SK-N-SH treated with all-trans-retinoic acid at 6 μM for 48 hours (cell line): ENCODE measurements around the gene RAB11FIP4.
"Not testable (repeated sequence)": the region's sequence is repeated elsewhere in the genome, so short reads cannot be mapped to it uniquely, and the experiment has no call there.

Experiments used
- ATAC-seq: fragments of 200-7000 bp; cut with Tn5 transposase; 3 replicates; pipeline ENCODE4 v1.9.1; 2020; ENCODE audit warnings: mild to moderate bottlenecking, moderate library complexity
- ARNTL ChIP-seq: fragments of 450-650 bp; formaldehyde crosslinking; IDR thresholded peaks from 2 replicates; pipeline ENCODE4 v1.5.0; 2020; ENCODE audit warnings: low read depth, mild to moderate bottlenecking, moderate library complexity, borderline replicate concordance
- BACH2 ChIP-seq: fragments of 250-450 bp; sonication (Bioruptor Pico); IDR thresholded peaks from 2 replicates; pipeline ENCODE4 v1.9.0; 2021; ENCODE audit warnings: mild to moderate bottlenecking, borderline replicate concordance
- CSDC2 ChIP-seq: fragments of 250-450 bp; sonication (Bioruptor Pico); IDR thresholded peaks from 2 replicates; pipeline ENCODE4 v1.5.0; 2020; ENCODE audit warnings: mild to moderate bottlenecking, moderate library complexity
- ESRRG ChIP-seq: fragments of 250-450 bp; sonication (Bioruptor Pico); IDR thresholded peaks from 2 replicates; pipeline ENCODE4 v1.6.1; 2021; ENCODE audit warnings: mild to moderate bottlenecking
- GLIS3 ChIP-seq: fragments of 250-450 bp; sonication (Bioruptor Pico); IDR thresholded peaks from 2 replicates; pipeline ENCODE4 v1.5.0; 2020; ENCODE audit warnings: mild to moderate bottlenecking, moderate library complexity
- ISL1 ChIP-seq: fragments of 250-450 bp; sonication (Bioruptor Pico); IDR thresholded peaks from 2 replicates; pipeline ENCODE4 v2.1.2; 2022; ENCODE audit warnings: mild to moderate bottlenecking, moderate library complexity
- OSR1 ChIP-seq: fragments of 250-450 bp; sonication (Bioruptor Pico); IDR thresholded peaks from 2 replicates; pipeline ENCODE4 v1.8.0; 2022; ENCODE audit warnings: moderate library complexity, mild to moderate bottlenecking, inconsistent platforms
- SNAI2 ChIP-seq: fragments of 250-450 bp; sonication (Bioruptor Pico); IDR thresholded peaks from 2 replicates; pipeline ENCODE4 v1.5.0; 2020; ENCODE audit warnings: mild to moderate bottlenecking, moderate library complexity
- TCF4 ChIP-seq: fragments of 250-450 bp; sonication (Bioruptor Pico); IDR thresholded peaks from 2 replicates; pipeline ENCODE4 v1.8.0; 2021; ENCODE audit warnings: mild to moderate bottlenecking, moderate library complexity, borderline replicate concordance
- TOX ChIP-seq: fragments of 250-450 bp; sonication (Bioruptor Pico); IDR thresholded peaks from 2 replicates; pipeline ENCODE4 v1.8.0; 2021; ENCODE audit warnings: mild to moderate bottlenecking, moderate library complexity, borderline replicate concordance
- ZC3H10 ChIP-seq: fragments of 250-450 bp; sonication (Bioruptor Pico); IDR thresholded peaks from 2 replicates; pipeline ENCODE4 v1.5.1; 2021; ENCODE audit warnings: mild to moderate bottlenecking, moderate library complexity
- ZFP30 ChIP-seq: fragments of 450-650 bp; formaldehyde crosslinking; IDR thresholded peaks from 2 replicates; pipeline ENCODE4 v1.5.0; 2022; ENCODE audit warnings: mild to moderate bottlenecking, moderate library complexity
- ZNF565 ChIP-seq: fragments of 450-650 bp; formaldehyde crosslinking; conservative IDR thresholded peaks from 2 replicates; pipeline ENCODE4 v1.5.0; 2020; ENCODE audit warnings: low read depth, mild to moderate bottlenecking, moderate library complexity
- ZNF70 ChIP-seq: fragments of 450-650 bp; formaldehyde crosslinking; IDR thresholded peaks from 2 replicates; pipeline ENCODE4 v1.5.0; 2020; ENCODE audit warnings: mild to moderate bottlenecking, moderate library complexity
- ZNF8 ChIP-seq: fragments of 450-650 bp; formaldehyde crosslinking; IDR thresholded peaks from 2 replicates; pipeline ENCODE4 v1.5.0; 2020; ENCODE audit warnings: mild to moderate bottlenecking, moderate library complexity
- TF ChIP-seq, protein P1 (sequence below): fragments of 250-450 bp; sonication (Bioruptor Pico); IDR thresholded peaks from 2 replicates; pipeline ENCODE4 v1.5.1; 2020; ENCODE audit warnings: low read depth, mild to moderate bottlenecking, moderate library complexity
- TF ChIP-seq, protein P2 (sequence below): fragments of 250-450 bp; sonication (Bioruptor Pico); IDR thresholded peaks from 2 replicates; pipeline ENCODE4 v1.8.0; 2020; ENCODE audit warnings: mild to moderate bottlenecking, moderate library complexity, borderline replicate concordance
- TF ChIP-seq, protein P3 (sequence below): fragments of 250-450 bp; sonication (Bioruptor Pico); IDR thresholded peaks from 2 replicates; pipeline ENCODE4 v1.5.1; 2021; ENCODE audit warnings: mild to moderate bottlenecking, moderate library complexity
- TF ChIP-seq, protein P4 (sequence below): fragments of 250-450 bp; sonication (Bioruptor Pico); IDR thresholded peaks from 2 replicates; pipeline ENCODE4 v1.5.0; 2020; ENCODE audit warnings: mild to moderate bottlenecking, moderate library complexity
- TF ChIP-seq, protein P5 (sequence below): fragments of 250-450 bp; sonication (Bioruptor Pico); IDR thresholded peaks from 2 replicates; pipeline ENCODE4 v1.8.0; 2021; ENCODE audit warnings: low read depth, mild to moderate bottlenecking, moderate library complexity, borderline replicate concordance

Gene RAB11FIP4

DNA sequence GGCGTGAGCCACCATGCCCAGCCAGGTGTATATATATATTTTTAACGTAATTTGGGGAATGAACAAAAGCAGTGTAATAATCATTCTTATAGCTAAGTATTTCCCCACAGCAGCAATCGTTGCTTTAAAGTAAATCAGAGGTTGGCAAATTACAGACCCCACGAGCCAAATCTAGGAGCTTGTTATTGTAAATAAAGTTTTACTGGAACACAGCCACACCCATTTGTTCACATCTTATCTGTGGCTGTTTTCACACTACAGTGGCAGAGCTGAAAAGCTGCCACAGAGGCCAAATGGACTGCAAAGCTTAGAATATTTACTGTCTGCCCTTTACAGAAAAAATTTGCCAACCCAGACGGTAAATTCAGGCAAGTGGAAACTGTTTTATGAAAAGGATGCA lies 50.8 kb downstream of the RAB11FIP4 start:
- no peak for ATAC-seq
- no peak for TF ChIP-seq ZFP30
- TF ChIP-seq ZNF8 (CRISPR knock-in tag) = no peak
- TF ChIP-seq ZNF70 (CRISPR knock-in tag) = no peak
- TF ChIP-seq, protein P1, sequence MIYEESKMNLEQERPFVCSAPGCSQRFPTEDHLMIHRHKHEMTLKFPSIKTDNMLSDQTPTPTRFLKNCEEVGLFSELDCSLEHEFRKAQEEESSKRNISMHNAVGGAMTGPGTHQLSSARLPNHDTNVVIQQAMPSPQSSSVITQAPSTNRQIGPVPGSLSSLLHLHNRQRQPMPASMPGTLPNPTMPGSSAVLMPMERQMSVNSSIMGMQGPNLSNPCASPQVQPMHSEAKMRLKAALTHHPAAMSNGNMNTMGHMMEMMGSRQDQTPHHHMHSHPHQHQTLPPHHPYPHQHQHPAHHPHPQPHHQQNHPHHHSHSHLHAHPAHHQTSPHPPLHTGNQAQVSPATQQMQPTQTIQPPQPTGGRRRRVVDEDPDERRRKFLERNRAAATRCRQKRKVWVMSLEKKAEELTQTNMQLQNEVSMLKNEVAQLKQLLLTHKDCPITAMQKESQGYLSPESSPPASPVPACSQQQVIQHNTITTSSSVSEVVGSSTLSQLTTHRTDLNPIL (CRISPR knock-in tag) = no peak
- no peak for TF ChIP-seq ARNTL (CRISPR knock-in tag)
- TF ChIP-seq, protein P2, sequence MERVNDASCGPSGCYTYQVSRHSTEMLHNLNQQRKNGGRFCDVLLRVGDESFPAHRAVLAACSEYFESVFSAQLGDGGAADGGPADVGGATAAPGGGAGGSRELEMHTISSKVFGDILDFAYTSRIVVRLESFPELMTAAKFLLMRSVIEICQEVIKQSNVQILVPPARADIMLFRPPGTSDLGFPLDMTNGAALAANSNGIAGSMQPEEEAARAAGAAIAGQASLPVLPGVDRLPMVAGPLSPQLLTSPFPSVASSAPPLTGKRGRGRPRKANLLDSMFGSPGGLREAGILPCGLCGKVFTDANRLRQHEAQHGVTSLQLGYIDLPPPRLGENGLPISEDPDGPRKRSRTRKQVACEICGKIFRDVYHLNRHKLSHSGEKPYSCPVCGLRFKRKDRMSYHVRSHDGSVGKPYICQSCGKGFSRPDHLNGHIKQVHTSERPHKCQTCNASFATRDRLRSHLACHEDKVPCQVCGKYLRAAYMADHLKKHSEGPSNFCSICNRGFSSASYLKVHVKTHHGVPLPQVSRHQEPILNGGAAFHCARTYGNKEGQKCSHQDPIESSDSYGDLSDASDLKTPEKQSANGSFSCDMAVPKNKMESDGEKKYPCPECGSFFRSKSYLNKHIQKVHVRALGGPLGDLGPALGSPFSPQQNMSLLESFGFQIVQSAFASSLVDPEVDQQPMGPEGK (CRISPR knock-in tag) = no peak
- TF ChIP-seq OSR1 = no peak
- no peak for TF ChIP-seq BACH2 (CRISPR knock-in tag)
- TF ChIP-seq, protein P3, sequence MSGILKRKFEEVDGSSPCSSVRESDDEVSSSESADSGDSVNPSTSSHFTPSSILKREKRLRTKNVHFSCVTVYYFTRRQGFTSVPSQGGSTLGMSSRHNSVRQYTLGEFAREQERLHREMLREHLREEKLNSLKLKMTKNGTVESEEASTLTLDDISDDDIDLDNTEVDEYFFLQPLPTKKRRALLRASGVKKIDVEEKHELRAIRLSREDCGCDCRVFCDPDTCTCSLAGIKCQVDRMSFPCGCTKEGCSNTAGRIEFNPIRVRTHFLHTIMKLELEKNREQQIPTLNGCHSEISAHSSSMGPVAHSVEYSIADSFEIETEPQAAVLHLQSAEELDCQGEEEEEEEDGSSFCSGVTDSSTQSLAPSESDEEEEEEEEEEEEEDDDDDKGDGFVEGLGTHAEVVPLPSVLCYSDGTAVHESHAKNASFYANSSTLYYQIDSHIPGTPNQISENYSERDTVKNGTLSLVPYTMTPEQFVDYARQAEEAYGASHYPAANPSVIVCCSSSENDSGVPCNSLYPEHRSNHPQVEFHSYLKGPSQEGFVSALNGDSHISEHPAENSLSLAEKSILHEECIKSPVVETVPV (CRISPR knock-in tag) = no peak
- TF ChIP-seq ZNF565 (CRISPR knock-in tag) = no peak
- TF ChIP-seq ESRRG = no peak
- no peak for TF ChIP-seq GLIS3
- no peak for TF ChIP-seq TCF4 (CRISPR knock-in tag)
- TF ChIP-seq, protein P4, sequence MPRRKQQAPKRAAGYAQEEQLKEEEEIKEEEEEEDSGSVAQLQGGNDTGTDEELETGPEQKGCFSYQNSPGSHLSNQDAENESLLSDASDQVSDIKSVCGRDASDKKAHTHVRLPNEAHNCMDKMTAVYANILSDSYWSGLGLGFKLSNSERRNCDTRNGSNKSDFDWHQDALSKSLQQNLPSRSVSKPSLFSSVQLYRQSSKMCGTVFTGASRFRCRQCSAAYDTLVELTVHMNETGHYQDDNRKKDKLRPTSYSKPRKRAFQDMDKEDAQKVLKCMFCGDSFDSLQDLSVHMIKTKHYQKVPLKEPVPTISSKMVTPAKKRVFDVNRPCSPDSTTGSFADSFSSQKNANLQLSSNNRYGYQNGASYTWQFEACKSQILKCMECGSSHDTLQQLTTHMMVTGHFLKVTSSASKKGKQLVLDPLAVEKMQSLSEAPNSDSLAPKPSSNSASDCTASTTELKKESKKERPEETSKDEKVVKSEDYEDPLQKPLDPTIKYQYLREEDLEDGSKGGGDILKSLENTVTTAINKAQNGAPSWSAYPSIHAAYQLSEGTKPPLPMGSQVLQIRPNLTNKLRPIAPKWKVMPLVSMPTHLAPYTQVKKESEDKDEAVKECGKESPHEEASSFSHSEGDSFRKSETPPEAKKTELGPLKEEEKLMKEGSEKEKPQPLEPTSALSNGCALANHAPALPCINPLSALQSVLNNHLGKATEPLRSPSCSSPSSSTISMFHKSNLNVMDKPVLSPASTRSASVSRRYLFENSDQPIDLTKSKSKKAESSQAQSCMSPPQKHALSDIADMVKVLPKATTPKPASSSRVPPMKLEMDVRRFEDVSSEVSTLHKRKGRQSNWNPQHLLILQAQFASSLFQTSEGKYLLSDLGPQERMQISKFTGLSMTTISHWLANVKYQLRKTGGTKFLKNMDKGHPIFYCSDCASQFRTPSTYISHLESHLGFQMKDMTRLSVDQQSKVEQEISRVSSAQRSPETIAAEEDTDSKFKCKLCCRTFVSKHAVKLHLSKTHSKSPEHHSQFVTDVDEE (CRISPR knock-in tag) = no peak
- no peak for TF ChIP-seq CSDC2 (CRISPR knock-in tag)
- no peak for TF ChIP-seq ISL1 (CRISPR knock-in tag)
- no peak for TF ChIP-seq TOX (CRISPR knock-in tag)
- TF ChIP-seq ZC3H10 (CRISPR knock-in tag) = no peak
- TF ChIP-seq, protein P5, sequence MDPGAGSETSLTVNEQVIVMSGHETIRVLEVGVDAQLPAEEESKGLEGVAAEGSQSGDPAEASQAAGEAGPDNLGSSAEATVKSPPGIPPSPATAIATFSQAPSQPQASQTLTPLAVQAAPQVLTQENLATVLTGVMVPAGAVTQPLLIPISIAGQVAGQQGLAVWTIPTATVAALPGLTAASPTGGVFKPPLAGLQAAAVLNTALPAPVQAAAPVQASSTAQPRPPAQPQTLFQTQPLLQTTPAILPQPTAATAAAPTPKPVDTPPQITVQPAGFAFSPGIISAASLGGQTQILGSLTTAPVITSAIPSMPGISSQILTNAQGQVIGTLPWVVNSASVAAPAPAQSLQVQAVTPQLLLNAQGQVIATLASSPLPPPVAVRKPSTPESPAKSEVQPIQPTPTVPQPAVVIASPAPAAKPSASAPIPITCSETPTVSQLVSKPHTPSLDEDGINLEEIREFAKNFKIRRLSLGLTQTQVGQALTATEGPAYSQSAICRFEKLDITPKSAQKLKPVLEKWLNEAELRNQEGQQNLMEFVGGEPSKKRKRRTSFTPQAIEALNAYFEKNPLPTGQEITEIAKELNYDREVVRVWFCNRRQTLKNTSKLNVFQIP (CRISPR knock-in tag) = no peak

DNA sequence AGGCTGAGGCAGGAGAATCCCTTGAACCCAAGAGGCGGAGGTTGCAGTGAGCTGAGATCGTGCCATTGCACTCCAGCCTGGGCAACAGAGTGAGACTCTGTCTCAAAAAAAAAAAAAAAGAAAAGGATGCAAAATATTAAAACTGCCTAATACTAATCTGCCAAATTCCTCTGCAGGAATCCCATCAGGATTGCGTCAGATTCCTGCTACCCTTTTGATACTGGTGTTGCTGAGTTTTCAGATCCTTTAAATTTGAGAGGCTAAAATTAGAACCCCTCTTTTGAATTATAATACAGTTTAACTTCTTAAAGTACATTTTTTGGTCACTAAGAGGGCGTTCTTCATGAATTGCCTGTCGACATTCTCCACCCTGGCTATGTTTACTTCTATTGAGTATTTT lies 51.4 kb downstream of the RAB11FIP4 start:
- ATAC-seq = not testable (repeated sequence)

DNA sequence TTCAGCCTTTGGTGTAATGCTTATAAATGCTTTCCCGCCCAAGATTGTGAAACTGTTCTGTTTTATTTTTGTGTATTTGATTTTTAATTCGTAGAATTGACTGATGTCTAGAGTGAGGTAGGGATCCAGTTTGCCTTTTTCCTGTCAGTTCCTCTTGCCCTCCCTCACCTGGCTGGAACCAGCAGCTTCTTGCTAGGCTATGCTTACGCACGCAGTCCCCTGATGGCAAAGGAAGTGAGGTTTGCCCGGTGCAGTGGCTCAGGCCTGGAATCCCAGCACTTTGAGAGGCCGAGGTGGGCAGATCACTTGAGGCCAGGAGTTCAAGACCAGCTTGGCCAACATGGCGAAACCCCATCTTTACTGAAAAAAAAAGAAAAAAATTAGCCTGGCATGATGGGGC lies 51.9 kb downstream of the RAB11FIP4 start:
- no peak for ATAC-seq
- TF ChIP-seq, protein P4 (CRISPR knock-in tag) = no peak
- TF ChIP-seq SNAI2 (no peak), ZNF8 (CRISPR knock-in tag) (no peak)
